ENCODE measurements around the gene CAB39. TPM values are rescaled to one million over a fixed set of nuclear protein-coding genes. Genes with fewer than 3 reads are reported as not detected.

Gene CAB39
- total RNA-seq, 4 donors from 2014 or later = 67.3 to 137 (median 123) TPM

GRCh38 chr2:230703514-230703913, 9.1 kb upstream of the CAB39 start:
- DNase-seq = no peak
- Histone ChIP-seq H3K4me3 (no peak overlapping the region), H3K27ac (no peak overlapping the region), H3K9me3 (no peaks in the 10 kb centered on the region), H3K4me1 (peaks cover 4 to 23% (median 13%) of the 10 kb centered on the region in 4 donors), H3K36me3 (no peaks in the 10 kb centered on the region), H3K27me3 (no peaks in the 10 kb centered on the region)
- in situ Hi-C loops (cut with MboI; ENCODE audit: low pct_ligation_motif_present in 1 of 4, low pct_unique_long_range_greater_than_20kb in 1 of 4, low sequenced_read_pairs in 3 of 4) = loop anchor here in 1 of 4 donors (25.0 kb wide), 1 partner anchor 109 kb away; no protein-coding TSS in a partner anchor
- 91% methylated on average over 3 of the region's 3 CpGs; no CpG with 5 or more reads in 1 of the 2 donors for WGBS, 2 donors (ENCODE audit: low coverage in 1 of 2)
- TF ChIP-seq POLR2A (IDR thresholded peaks at IDR 0.05) = no peak
- TF ChIP-seq CTCF (IDR thresholded peaks at IDR 0.05) = no peak
- TF ChIP-seq POLR2AphosphoS5 (IDR thresholded peaks at IDR 0.05) = no peak
- no peak for TF ChIP-seq EP300 (IDR thresholded peaks at IDR 0.05; ENCODE audit: low read depth)
- intact Hi-C loops (cut with DNase I; ENCODE audit: low total_unique reads) = no loop called here

GRCh38 chr2:230706053-230706521, 6.6 kb upstream of the CAB39 start:
- Histone ChIP-seq H3K4me1 (peaks cover 4 to 25% (median 14%) of the 10 kb centered on the region in 4 donors), H3K27ac (peak overlapping the region; percentile 11 to 71 (median 54))

GRCh38 chr2:230706966-230707365, 5.7 kb upstream of the CAB39 start:
- Histone ChIP-seq H3K4me1 (peaks cover 4 to 31% (median 20%) of the 10 kb centered on the region in 4 donors), H3K4me3 (no peak overlapping the region), H3K27me3 (no peaks in the 10 kb centered on the region), H3K36me3 (no peaks in the 10 kb centered on the region), H3K9me3 (no peaks in the 10 kb centered on the region), H3K27ac (peak overlapping the region; percentile 11 to 71 (median 54))
- intact Hi-C loops (cut with DNase I; ENCODE audit: low total_unique reads) = no loop called here
- no peak for TF ChIP-seq CTCF (IDR thresholded peaks at IDR 0.05)
- no peak for TF ChIP-seq POLR2AphosphoS5 (IDR thresholded peaks at IDR 0.05)
- TF ChIP-seq POLR2A (IDR thresholded peaks at IDR 0.05) = no peak
- TF ChIP-seq EP300 (IDR thresholded peaks at IDR 0.05; ENCODE audit: low read depth) = no peak
- WGBS, 2 donors (ENCODE audit: low coverage in 1 of 2) = 75% methylated on average over 8 of the region's 8 CpGs; no CpG with 5 or more reads in 1 of the 2 donors
- no peak for DNase-seq
- in situ Hi-C loops (cut with MboI; ENCODE audit: low pct_ligation_motif_present in 1 of 4, low pct_unique_long_range_greater_than_20kb in 1 of 4, low sequenced_read_pairs in 3 of 4) = loop anchor here in 1 of 4 donors (25.0 kb wide), 1 partner anchor 105 kb away; no protein-coding TSS in a partner anchor

More at GRCh38 chr2:230706053-230706521, 6.6 kb upstream of the CAB39 start:
- TF ChIP-seq POLR2A (IDR thresholded peaks at IDR 0.05) (no peak), POLR2AphosphoS5 (IDR thresholded peaks at IDR 0.05) (peak in 2 of 3 donors; percentile 66)
- H3K4me3 ChIP-seq = no peak overlapping the region
- no peaks in the 10 kb centered on the region for H3K36me3 ChIP-seq
- intact Hi-C loops (cut with DNase I; ENCODE audit: low total_unique reads) = no loop called here
- in situ Hi-C loops (cut with MboI; ENCODE audit: low pct_ligation_motif_present in 1 of 4, low pct_unique_long_range_greater_than_20kb in 1 of 4, low sequenced_read_pairs in 3 of 4) = loop anchor here in 1 of 4 donors (25.0 kb wide), 1 partner anchor 106 kb away; no protein-coding TSS in a partner anchor
- DNase-seq = peak; percentile 78
- no peaks in the 10 kb centered on the region for H3K9me3 ChIP-seq
- WGBS, 2 donors (ENCODE audit: low coverage in 1 of 2) = 45 to 66% methylated on average over 3 of the region's 3 CpGs
- no peaks in the 10 kb centered on the region for H3K27me3 ChIP-seq

- 56 to 78% methylated on average over 4 to 7 of the region's 7 CpGs for WGBS, 2 donors (ENCODE audit: low coverage in 1 of 2)
- H3K4me1 ChIP-seq = peaks cover 4 to 34% (median 23%) of the 10 kb centered on the region in 4 donors
- no peaks in the 10 kb centered on the region for H3K27me3 ChIP-seq
- no peak for TF ChIP-seq EP300 (IDR thresholded peaks at IDR 0.05; ENCODE audit: low read depth)
- TF ChIP-seq CTCF (IDR thresholded peaks at IDR 0.05) = no peak
- no peak for TF ChIP-seq POLR2A (IDR thresholded peaks at IDR 0.05)
- peak in 1 of 3 donors; percentile 37 for TF ChIP-seq POLR2AphosphoS5 (IDR thresholded peaks at IDR 0.05)
- in situ Hi-C loops (cut with MboI; ENCODE audit: low pct_ligation_motif_present in 1 of 4, low pct_unique_long_range_greater_than_20kb in 1 of 4, low sequenced_read_pairs in 3 of 4) = loop anchor here in 1 of 4 donors (25.0 kb wide), 1 partner anchor 104 kb away; no protein-coding TSS in a partner anchor
- H3K36me3 ChIP-seq = no peaks in the 10 kb centered on the region
- DNase-seq = peak; percentile 43
- intact Hi-C loops (cut with DNase I; ENCODE audit: low total_unique reads) = no loop called here
- H3K9me3 ChIP-seq = no peaks in the 10 kb centered on the region
- H3K27ac ChIP-seq = peak overlapping the region; percentile 52 to 71 (median 60)
- no peak overlapping the region for H3K4me3 ChIP-seq
These were observed 4.4 kb upstream of the CAB39 start for GRCh38 chr2:230708204-230708603.
